HCT116 (cell line): Measurements from ENCODE around the gene GPR63. TPM values are rescaled to one million over a fixed set of nuclear protein-coding genes. Genes with fewer than 3 reads are reported as not detected.

Source experiments
- ATAC-seq: fragments of 200-7000 bp; cut with Tn5 transposase; 2 replicates; pipeline ENCODE4 v1.9.1; 2020; ENCODE audit warnings: mild to moderate bottlenecking, moderate library complexity
- BruUV-seq: library from RNA; stranded (reverse); fragments of 400-500 nt; replicated peaks from 2 replicates; lab custom pipeline; 2021; lab: Mats Ljungman, UMichigan
- CTCF ChIA-PET: fragments of 300-600 bp; sonication (Branson Sonifier 250); formaldehyde crosslinking; loops from one replicate; lab custom pipeline; 2021; ENCODE audit warnings: antibody characterized with exemption; lab: Charles Lee
- POLR2A ChIA-PET: fragments of 300-600, 350-600 bp; sonication (Branson Sonifier 250); formaldehyde crosslinking; loops from one replicate; lab custom pipeline; 2021; ENCODE audit warnings: antibody characterized with exemption; lab: Charles Lee
- RAD21 ChIA-PET, 2 experiments: fragments of 300-600 bp; sonication (Branson Sonifier 250); formaldehyde crosslinking; loops; one replicate each; lab custom pipeline; 2023; ENCODE audit warnings: low total read pairs in 2 of 2; ENCODE audit not compliant: uncharacterized antibody in 2 of 2, unreplicated experiment in 2 of 2, low non-redundant PET in 1 of 2; lab: Charles Lee
- DNase-seq: peaks from one replicate; pipeline ENCODE4 v3.0.0-alpha.2; 2010; ENCODE audit warnings: low read depth, low spot score
- H2AFZ ChIP-seq: fragments of 200-600 bp; shearing (Covaris generic), sonication (generic); 2 replicates; pipeline ENCODE4 v1.6.1; 2017; ENCODE audit warnings: low read depth, mixed run types, mixed read lengths, antibody characterized with exemption, low read length; ENCODE audit not compliant: poor library complexity, severe bottlenecking
- H3K27ac ChIP-seq: 2 replicates; pipeline ENCODE4 v1.5.1; 2012; ENCODE audit warnings: low read depth, low read length
- H3K27me3 ChIP-seq: fragments of 200-600 bp; sonication (generic); 2 replicates; pipeline ENCODE4 v1.6.1; 2016; ENCODE audit warnings: mixed run types, low read length, mixed read lengths; ENCODE audit not compliant: insufficient read depth
- H3K36me3 ChIP-seq, 2 experiments: fragments of 200-500 bp in 1 of 2; fragments of 200-600 bp in 1 of 2; sonication (Bioruptor generic) in 1 of 2; sonication (generic) in 1 of 2; 2 replicates each; pipeline versions ENCODE4 v1.5.1 to v1.6.1; 2014 to 2016; ENCODE audit warnings: low read length in 2 of 2, inconsistent platforms in 1 of 2, mixed read lengths in 1 of 2, mixed run types in 1 of 2; ENCODE audit not compliant: insufficient read depth in 2 of 2, control insufficient read depth in 1 of 2
- H3K4me1 ChIP-seq, 2 experiments: fragments of 200-600 bp in 1 of 2; sonication (generic) in 1 of 2; 2 replicates each; pipeline versions ENCODE4 v1.5.1 to v1.6.1; 2012 to 2017; ENCODE audit warnings: low read length in 2 of 2, inconsistent platforms in 1 of 2, mild to moderate bottlenecking in 1 of 2, mixed read lengths in 1 of 2, mixed run types in 1 of 2, moderate library complexity in 1 of 2; ENCODE audit not compliant: insufficient read depth in 2 of 2, control insufficient read depth in 1 of 2
- H3K4me2 ChIP-seq: fragments of 200-600 bp; sonication (generic); 2 replicates; pipeline ENCODE4 v1.6.1; 2017; ENCODE audit warnings: mixed run types, low read length, mixed read lengths
- H3K4me3 ChIP-seq, 2 experiments: fragments of 200-600 bp in 1 of 2; sonication (generic) in 1 of 2; replicated peaks in 1 of 2; 2 replicates each; pipeline ENCODE4 v1.5.1; 2011 to 2016; ENCODE audit warnings: low read length in 2 of 2, control low read depth in 1 of 2, low read depth in 1 of 2, mild to moderate bottlenecking in 1 of 2, mixed read lengths in 1 of 2, mixed run types in 1 of 2
- H3K79me2 ChIP-seq: fragments of 200-600 bp; sonication (generic); 2 replicates; pipeline ENCODE4 v1.6.1; 2017; ENCODE audit warnings: mild to moderate bottlenecking, mixed run types, low read length, moderate library complexity, mixed read lengths; ENCODE audit not compliant: insufficient read depth
- H3K9ac ChIP-seq: fragments of 200-600 bp; sonication (generic); 2 replicates; pipeline ENCODE4 v1.6.1; 2016; ENCODE audit warnings: low read length, mixed read lengths
- H3K9me2 ChIP-seq: fragments of 200-600 bp; sonication (generic), shearing (Covaris generic); 2 replicates; pipeline ENCODE4 v1.6.1; 2017; ENCODE audit warnings: mixed run types, mild to moderate bottlenecking, moderate library complexity; ENCODE audit not compliant: insufficient read depth
- H3K9me3 ChIP-seq, 2 experiments: fragments of 200-500 bp in 1 of 2; fragments of 200-600 bp in 1 of 2; sonication (Bioruptor generic) in 1 of 2; sonication (generic) in 1 of 2; 2 replicates each; pipeline ENCODE4 v1.6.1; 2014 to 2017; ENCODE audit warnings: low read length in 2 of 2, mixed read lengths in 2 of 2, inconsistent platforms in 1 of 2, low read depth in 1 of 2, mild to moderate bottlenecking in 1 of 2, mixed run types in 1 of 2, moderate library complexity in 1 of 2; ENCODE audit not compliant: control insufficient read depth in 1 of 2, insufficient read depth in 1 of 2
- H4K20me1 ChIP-seq: fragments of 200-600 bp; sonication (generic), shearing (Covaris generic); 2 replicates; pipeline ENCODE4 v1.6.1; 2017; ENCODE audit warnings: mixed run types, mild to moderate bottlenecking, moderate library complexity; ENCODE audit not compliant: insufficient read depth
- CBX3 ChIP-seq: IDR thresholded peaks from 2 replicates; pipeline ENCODE4 v1.6.1; 2012; ENCODE audit warnings: low read depth
- CEBPB ChIP-seq: IDR thresholded peaks from 2 replicates; pipeline ENCODE4 v1.6.1; 2012; ENCODE audit warnings: low read depth
- EGR1 ChIP-seq: IDR thresholded peaks from 2 replicates; pipeline ENCODE4 v1.6.1; 2012; ENCODE audit warnings: low read depth
- ELF1 ChIP-seq: IDR thresholded peaks from 2 replicates; pipeline ENCODE4 v1.6.1; 2012; ENCODE audit warnings: low read depth, borderline replicate concordance
- EZH2phosphoT487 ChIP-seq: fragments of 200-600 bp; IDR thresholded peaks from 2 replicates; pipeline ENCODE4 v1.6.1; 2018; ENCODE audit warnings: antibody characterized with exemption, borderline replicate concordance
- FOSL1 ChIP-seq: IDR thresholded peaks from 2 replicates; pipeline ENCODE4 v1.6.1; 2012; ENCODE audit warnings: low read depth
- JUND ChIP-seq: IDR thresholded peaks from 2 replicates; pipeline ENCODE4 v1.6.1; 2012
- MAX ChIP-seq: IDR thresholded peaks from 2 replicates; pipeline ENCODE4 v1.6.1; 2012
- POLR2A ChIP-seq: IDR thresholded peaks from 2 replicates; pipeline ENCODE4 v1.7.0; 2011; ENCODE audit warnings: borderline replicate concordance; ENCODE audit not compliant: insufficient read depth, insufficient read length; ENCODE audit errors: extremely low read depth
- POLR2AphosphoS5 ChIP-seq: IDR thresholded peaks from 2 replicates; pipeline ENCODE4 v1.6.1; 2011; ENCODE audit warnings: mild to moderate bottlenecking, low read depth, low read length, moderate library complexity
- REST ChIP-seq: IDR thresholded peaks from 2 replicates; pipeline ENCODE4 v1.6.1; 2012; ENCODE audit warnings: low read depth
- SP1 ChIP-seq: IDR thresholded peaks from 2 replicates; pipeline ENCODE4 v1.6.1; 2012; ENCODE audit warnings: low read depth
- SRF ChIP-seq: IDR thresholded peaks from 2 replicates; pipeline ENCODE4 v1.6.1; 2012; ENCODE audit warnings: low read depth
- TCF7L2 ChIP-seq: IDR thresholded peaks from 2 replicates; pipeline ENCODE4 v1.7.0; 2011; ENCODE audit warnings: borderline replicate concordance, inconsistent platforms; ENCODE audit not compliant: insufficient read depth, insufficient read length; ENCODE audit errors: extremely low read depth
- ZFX ChIP-seq: fragments of 450-650 bp; IDR thresholded peaks from 2 replicates; pipeline ENCODE4 v1.6.1; 2017
- ZNF274 ChIP-seq: fragments of 200-500 bp; sonication (Bioruptor generic); IDR thresholded peaks from 2 replicates; pipeline ENCODE4 v1.6.1; 2014; ENCODE audit warnings: mild to moderate bottlenecking, low read depth, low read length, inconsistent platforms
- intact Hi-C: fragments of 100-400 bp; cut with micrococcal nuclease; formaldehyde crosslinking; loops from 2 replicates; pipeline ENCODE4 v1.10.0; 2022
- total RNA-seq: library from RNA; stranded (reverse); gene quantifications from one replicate; pipeline ENCODE4 v1.2.1, GENCODE V29; 2021; ENCODE audit not compliant: unreplicated experiment
- TF ChIP-seq, protein P1 (sequence below): IDR thresholded peaks from 2 replicates; pipeline ENCODE4 v1.6.1; 2012

Gene GPR63
- total RNA-seq, 1 experiment from 2014 or later, result 3.5 TPM

GRCh38 chr6:96783307-96783706 is 54.0 kb downstream of the GPR63 start:
- no peaks in the 10 kb centered on the region for H4K20me1 ChIP-seq
- no peaks in the 10 kb centered on the region for H3K4me1 ChIP-seq
- DNase-seq (no peak), ATAC-seq (no peak)
- ChIA-PET CTCF (no interaction called here), POLR2A (no interaction called here), RAD21 (no interaction called here)
- no peaks in the 10 kb centered on the region for H3K27me3 ChIP-seq
- no peak overlapping the region for H2AFZ ChIP-seq
- no peaks in the 10 kb centered on the region for H3K9me2 ChIP-seq
- BruUV-seq, result no TSS peak
- H3K9me3 ChIP-seq, result no peaks in the 10 kb centered on the region
- intact Hi-C loops, result no loop called here
- H3K4me2 ChIP-seq, result no peak overlapping the region
- H3K27ac ChIP-seq, result no peak overlapping the region
- TF ChIP-seq ZFX (no peak), POLR2AphosphoS5 (no peak), SRF (no peak), CBX3 (no peak), POLR2A (no peak), TCF7L2 (no peak), JUND (no peak), REST (no peak), SP1 (no peak), CEBPB (no peak), ZNF274 (no peak), FOSL1 (no peak), EGR1 (no peak), MAX (no peak), EZH2phosphoT487 (no peak), ELF1 (no peak)
- TF ChIP-seq, protein P1, sequence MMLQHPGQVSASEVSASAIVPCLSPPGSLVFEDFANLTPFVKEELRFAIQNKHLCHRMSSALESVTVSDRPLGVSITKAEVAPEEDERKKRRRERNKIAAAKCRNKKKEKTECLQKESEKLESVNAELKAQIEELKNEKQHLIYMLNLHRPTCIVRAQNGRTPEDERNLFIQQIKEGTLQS, result no peak
- H3K4me3 ChIP-seq, result no peak overlapping the region
- H3K9ac ChIP-seq, result no peak overlapping the region
- no peaks in the 10 kb centered on the region for H3K79me2 ChIP-seq
- H3K36me3 ChIP-seq, result no peaks in the 10 kb centered on the region
